Tibial nerve (tissue), 3 donors: ENCODE data around the gene RBM38.

Experiments
- POLR2A ChIP-seq, 2 donors: fragments of 450-650 bp; IDR thresholded peaks; one replicate each; pipeline ENCODE4 v1.6.1; 2017; ENCODE audit warnings: antibody characterized with exemption in 2 of 2, mild to moderate bottlenecking in 2 of 2, moderate library complexity in 2 of 2
- TF ChIP-seq, protein P1 (sequence below), 5 experiments: fragments of 200-600 bp in 3 of 5; fragments of 450-650 bp in 2 of 5; sonication (generic) in 3 of 5; IDR thresholded peaks; one replicate each; pipeline ENCODE4 v1.5.1; 2016 to 2019; ENCODE audit warnings: antibody characterized with exemption in 5 of 5, mild to moderate bottlenecking in 3 of 5, moderate library complexity in 2 of 5

DNA sequence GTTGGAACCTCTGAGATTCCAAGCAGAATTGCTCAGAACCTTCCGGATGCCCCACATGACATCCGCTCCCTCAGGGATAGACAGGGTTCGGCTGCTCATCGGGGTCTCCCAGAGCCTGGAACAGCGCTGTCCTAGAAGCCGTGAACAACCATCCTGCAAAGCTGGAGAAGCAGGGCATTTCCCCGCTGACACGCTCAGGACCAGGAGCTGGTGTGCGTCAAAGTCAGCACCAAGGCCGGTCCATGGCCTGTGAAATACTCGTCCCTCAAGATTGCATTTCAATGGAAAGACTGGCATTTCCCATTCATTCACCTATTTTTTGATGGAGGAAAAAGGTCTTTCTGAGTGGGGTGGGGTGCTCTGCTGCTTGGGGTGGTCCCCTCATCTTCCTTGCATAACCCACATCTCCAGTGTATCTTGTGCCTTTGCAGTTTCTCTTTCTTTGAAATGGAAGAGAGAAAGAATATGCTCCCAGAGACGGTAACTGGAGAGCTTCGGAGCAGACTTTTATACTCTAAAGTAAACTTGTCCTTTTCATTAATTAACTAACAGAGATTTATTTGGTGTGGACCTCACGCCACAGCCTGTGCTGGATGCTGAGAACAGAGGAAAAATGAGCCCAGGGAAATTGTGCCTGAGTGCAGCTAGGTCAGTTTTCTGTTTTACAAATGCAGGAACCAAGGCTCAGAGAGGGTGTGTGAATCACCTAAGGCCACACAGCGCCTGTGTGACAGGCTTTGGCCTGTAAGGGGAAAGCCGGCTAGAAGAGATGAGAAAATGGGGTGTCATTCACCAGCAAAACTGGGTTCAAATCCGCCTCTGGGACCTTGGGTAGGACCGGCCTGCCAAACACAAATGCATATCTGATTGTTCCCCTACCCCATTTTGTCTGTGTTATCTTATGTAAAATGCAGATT, 52.4 kb downstream of the RBM38 start:
- TF ChIP-seq POLR2A (IDR thresholded peaks at IDR 0.05) = no peak
- TF ChIP-seq, protein P1, sequence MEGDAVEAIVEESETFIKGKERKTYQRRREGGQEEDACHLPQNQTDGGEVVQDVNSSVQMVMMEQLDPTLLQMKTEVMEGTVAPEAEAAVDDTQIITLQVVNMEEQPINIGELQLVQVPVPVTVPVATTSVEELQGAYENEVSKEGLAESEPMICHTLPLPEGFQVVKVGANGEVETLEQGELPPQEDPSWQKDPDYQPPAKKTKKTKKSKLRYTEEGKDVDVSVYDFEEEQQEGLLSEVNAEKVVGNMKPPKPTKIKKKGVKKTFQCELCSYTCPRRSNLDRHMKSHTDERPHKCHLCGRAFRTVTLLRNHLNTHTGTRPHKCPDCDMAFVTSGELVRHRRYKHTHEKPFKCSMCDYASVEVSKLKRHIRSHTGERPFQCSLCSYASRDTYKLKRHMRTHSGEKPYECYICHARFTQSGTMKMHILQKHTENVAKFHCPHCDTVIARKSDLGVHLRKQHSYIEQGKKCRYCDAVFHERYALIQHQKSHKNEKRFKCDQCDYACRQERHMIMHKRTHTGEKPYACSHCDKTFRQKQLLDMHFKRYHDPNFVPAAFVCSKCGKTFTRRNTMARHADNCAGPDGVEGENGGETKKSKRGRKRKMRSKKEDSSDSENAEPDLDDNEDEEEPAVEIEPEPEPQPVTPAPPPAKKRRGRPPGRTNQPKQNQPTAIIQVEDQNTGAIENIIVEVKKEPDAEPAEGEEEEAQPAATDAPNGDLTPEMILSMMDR (IDR thresholded peaks at IDR 0.05) = no peak
